Measurements from ENCODE around the gene NRROS.

The NRROS gene

DNA sequence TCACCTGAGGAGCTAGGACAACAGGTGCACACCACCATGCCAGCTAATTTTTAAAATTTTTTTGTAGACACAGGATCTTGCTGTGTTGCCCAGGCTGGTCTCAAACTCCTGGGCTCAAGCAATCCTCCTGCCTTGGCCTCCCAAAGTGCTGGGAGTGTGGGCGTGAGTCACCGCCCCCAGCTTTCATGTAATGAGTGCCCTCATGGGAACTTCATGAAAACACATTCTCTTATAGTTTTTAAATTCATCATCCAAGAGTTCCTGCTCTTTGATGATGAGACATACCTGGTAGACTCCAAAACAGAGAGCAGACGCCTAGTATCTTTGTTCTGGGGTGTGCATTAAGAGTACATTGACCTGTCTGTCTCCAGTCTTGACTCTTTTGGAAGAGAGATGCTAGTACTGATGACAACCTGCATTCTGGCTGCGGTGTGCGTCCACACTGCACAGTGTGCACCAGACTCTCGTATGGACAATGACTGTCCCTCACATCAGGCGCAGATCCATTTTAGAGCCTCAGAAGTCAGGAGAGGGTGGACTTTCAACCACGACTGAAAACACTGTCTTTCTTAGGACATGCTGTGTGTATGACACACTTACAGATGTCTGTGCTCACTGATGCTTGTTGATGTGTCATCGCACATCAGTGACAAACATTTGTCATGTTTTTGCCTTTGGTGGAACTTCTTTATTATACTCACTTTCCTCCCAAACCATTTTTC lies 2.0 kb downstream of the NRROS start:
- TF ChIP-seq, protein P1, sequence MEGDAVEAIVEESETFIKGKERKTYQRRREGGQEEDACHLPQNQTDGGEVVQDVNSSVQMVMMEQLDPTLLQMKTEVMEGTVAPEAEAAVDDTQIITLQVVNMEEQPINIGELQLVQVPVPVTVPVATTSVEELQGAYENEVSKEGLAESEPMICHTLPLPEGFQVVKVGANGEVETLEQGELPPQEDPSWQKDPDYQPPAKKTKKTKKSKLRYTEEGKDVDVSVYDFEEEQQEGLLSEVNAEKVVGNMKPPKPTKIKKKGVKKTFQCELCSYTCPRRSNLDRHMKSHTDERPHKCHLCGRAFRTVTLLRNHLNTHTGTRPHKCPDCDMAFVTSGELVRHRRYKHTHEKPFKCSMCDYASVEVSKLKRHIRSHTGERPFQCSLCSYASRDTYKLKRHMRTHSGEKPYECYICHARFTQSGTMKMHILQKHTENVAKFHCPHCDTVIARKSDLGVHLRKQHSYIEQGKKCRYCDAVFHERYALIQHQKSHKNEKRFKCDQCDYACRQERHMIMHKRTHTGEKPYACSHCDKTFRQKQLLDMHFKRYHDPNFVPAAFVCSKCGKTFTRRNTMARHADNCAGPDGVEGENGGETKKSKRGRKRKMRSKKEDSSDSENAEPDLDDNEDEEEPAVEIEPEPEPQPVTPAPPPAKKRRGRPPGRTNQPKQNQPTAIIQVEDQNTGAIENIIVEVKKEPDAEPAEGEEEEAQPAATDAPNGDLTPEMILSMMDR (IDR thresholded peaks at IDR 0.05; ENCODE audit: borderline replicate concordance, insufficient read depth, low read depth, low read length) = no peak
- H3K4me3 ChIP-seq (ENCODE audit: low read depth, low read length) = peak overlapping the region; percentile 83

DNA sequence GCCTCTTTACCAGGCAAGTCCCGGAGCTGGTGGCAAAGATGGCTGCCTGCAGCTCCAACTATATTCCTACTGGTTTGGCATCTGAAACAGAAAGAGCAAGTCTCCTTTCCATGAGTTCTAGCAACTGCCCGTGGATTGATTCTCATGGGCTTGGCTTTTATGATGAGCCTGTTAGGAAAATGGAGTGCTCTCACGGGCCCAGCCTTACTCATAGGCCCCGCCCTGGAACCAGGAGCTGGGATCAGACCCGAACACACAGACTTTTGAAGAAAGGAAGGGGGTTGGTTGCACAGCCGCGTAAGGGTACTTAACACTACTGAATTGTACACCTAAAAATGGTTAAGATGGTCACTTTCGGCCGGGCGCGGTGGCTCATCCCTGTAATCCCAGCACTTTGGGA lies 2.9 kb downstream of the NRROS start:
- TF ChIP-seq, protein P1 (IDR thresholded peaks at IDR 0.05; ENCODE audit: borderline replicate concordance, insufficient read depth, low read depth, low read length) = no peak
- H3K4me3 ChIP-seq (ENCODE audit: low read depth, low read length) = peak overlapping the region; percentile 83

DNA sequence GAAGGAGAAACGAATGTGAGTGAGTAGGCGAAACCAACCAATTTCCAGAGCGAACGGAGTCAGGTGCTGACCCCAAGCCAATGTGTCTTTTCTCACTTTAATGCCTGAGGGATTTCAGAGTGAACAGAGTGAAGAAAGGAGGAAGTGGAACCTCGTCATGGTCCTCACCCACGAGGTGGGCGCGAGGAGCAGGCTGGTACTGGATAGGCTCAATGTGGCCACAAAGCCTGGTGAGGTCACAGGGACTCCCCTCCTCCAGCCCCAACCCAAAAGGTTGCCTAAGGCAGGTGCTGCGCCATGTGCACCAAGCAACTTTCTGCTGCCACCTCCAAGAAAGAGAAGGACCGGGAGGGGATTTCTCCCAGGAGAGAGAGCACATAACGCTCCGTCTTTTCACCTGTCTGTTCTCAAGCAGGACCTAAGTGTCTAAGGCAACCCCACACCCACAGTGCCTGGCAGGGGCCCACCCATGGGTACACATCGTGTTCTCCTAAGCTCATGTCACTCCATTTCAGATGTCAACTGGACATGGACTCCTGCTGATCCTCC lies 3.8 kb downstream of the NRROS start:
- peak overlapping the region; percentile 43 for H3K4me3 ChIP-seq (ENCODE audit: low read depth, low read length)
- TF ChIP-seq, protein P1 (IDR thresholded peaks at IDR 0.05; ENCODE audit: borderline replicate concordance, insufficient read depth, low read depth, low read length) = no peak

DNA sequence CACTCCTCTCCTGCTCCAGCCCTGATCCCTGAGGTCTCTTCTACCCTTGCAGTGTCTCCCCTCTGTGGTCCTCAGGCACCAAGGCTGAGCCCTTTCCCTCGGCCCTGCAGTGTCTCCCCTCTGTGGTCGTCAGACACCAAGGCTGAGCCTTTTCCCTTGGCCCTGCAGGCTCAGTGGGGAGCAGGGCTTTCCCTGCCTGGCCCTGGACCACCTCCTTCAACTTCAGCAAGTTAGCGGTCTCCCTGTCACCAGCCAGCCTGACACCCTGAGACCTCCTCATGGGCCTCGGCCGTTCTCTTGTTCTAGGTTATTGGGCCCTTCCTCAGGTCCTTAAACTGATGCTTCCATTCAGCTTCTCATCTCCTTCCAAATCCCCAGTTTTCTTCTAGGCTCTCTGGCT lies 4.3 kb downstream of the NRROS start:
- H3K4me3 ChIP-seq (ENCODE audit: low read depth, low read length) = peak overlapping the region; percentile 43
- TF ChIP-seq, protein P1 (IDR thresholded peaks at IDR 0.05; ENCODE audit: borderline replicate concordance, insufficient read depth, low read depth, low read length) = no peak

DNA sequence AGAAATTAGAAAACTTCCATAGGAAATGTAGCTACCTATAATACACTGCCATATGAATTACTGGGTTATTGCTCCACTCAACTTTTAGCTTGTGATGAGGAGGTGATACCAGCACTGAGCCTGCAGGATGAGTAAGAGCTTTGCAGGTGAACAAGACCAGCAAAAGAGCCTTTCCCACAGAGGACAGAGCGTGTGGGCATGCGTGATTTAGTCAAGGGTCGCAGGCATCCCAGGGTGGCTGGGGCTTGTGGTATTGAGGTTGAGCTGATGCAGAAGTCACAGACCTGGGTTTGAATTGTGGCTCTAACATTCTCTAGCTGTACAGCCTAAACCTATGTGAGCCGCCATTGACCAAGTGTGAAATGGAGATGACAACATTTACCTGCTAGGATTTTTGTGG lies 5.6 kb downstream of the NRROS start:
- TF ChIP-seq, protein P1 (IDR thresholded peaks at IDR 0.05; ENCODE audit: borderline replicate concordance, insufficient read depth, low read depth, low read length) = no peak

DNA sequence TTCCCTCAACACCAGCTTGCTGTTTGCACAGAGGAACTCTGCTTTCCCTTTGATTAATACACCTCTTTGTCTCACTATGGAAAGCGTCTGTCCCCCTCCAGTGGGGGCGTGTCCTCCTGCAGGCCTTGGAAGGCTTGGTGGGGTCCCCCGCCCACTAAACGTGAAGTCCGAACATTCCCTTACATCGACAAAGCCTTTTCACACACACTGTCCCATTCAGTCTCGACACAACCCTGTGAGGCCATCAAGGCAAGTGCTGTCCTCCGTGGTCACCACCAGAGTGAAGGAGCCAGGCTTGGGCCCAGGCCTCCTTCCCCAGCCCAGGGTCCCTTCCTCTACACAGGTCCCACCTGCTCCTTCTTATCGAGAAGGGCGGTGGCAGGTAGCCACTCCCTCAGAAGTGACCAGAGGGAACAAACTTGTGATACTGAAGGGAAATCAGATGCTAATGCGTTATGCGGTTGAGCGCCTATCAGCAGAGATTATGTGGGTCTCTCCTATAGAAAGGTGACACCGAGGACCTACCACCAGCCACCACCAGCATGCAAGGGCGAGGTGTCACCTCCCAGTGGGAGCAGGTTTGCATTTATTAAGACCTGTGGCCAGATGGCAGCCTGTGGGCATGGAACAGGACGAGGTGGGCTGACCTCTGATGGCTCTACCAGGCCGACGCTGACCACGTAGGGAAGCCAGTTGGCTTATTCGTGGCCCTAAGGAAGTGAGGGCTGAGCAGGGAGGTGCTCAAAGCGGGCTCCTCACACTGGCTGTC lies 6.6 kb downstream of the NRROS start:
- TF ChIP-seq, protein P1 (IDR thresholded peaks at IDR 0.05; ENCODE audit: borderline replicate concordance, insufficient read depth, low read depth, low read length) = no peak
- no peak overlapping the region for H3K4me3 ChIP-seq (ENCODE audit: low read depth, low read length)

More for the DNA sequence above, 5.6 kb downstream of the NRROS start:
- no peak overlapping the region for H3K4me3 ChIP-seq (ENCODE audit: low read depth, low read length)

Data from GM12875 (cell line).